GM11168 (cell line): Measurements from ENCODE around the gene YTHDF2.
"Not testable (repeated sequence)": the region's sequence is repeated elsewhere in the genome, so short reads cannot be mapped to it uniquely, and the experiment has no call there.

Source experiments
- in situ Hi-C: fragments of 300-500 bp; cut with MboI; formaldehyde crosslinking; loops from one replicate; pipeline ENCODE4 v1.12.0; 2022; ENCODE audit warnings: low sequenced_read_pairs; ENCODE audit not compliant: unreplicated experiment

YTHDF2 gene

GRCh38 chr1:28794582-28794981, 57.8 kb downstream of the YTHDF2 start:
- in situ Hi-C loops = not testable (repeated sequence)

GRCh38 chr1:28796352-28797211, 59.8 kb downstream of the YTHDF2 start:
- in situ Hi-C loops = no loop called here

- in situ Hi-C loops = no loop called here
Observed at GRCh38 chr1:28800324-28800723, 63.6 kb downstream of the YTHDF2 start.

GRCh38 chr1:28801461-28801860, 64.7 kb downstream of the YTHDF2 start:
- in situ Hi-C loops = no loop called here

GRCh38 chr1:28803051-28803450, 66.3 kb downstream of the YTHDF2 start:
- in situ Hi-C loops = no loop called here

- in situ Hi-C loops = no loop called here
Observed at GRCh38 chr1:28803662-28804061, 66.9 kb downstream of the YTHDF2 start.

GRCh38 chr1:28804071-28804470, 67.3 kb downstream of the YTHDF2 start:
- in situ Hi-C loops = no loop called here

GRCh38 chr1:28807046-28807445, 70.3 kb downstream of the YTHDF2 start:
- in situ Hi-C loops = no loop called here

GRCh38 chr1:28807986-28808385, 71.2 kb downstream of the YTHDF2 start:
- in situ Hi-C loops = no loop called here

- in situ Hi-C loops = no loop called here
Observed at GRCh38 chr1:28811369-28811765, 74.6 kb downstream of the YTHDF2 start.

GRCh38 chr1:28811766-28812668, 75.3 kb downstream of the YTHDF2 start, which contains the start of gene OPRD1:
OPRD1 (plus strand) TSS chr1:28812170; CDS start chr1:28812384, 214 bp downstream.
- in situ Hi-C loops = no loop called here

- in situ Hi-C loops = no loop called here
Observed at GRCh38 chr1:28812669-28813468, 76.1 kb downstream of the YTHDF2 start.

GRCh38 chr1:28813931-28814465, 77.3 kb downstream of the YTHDF2 start:
- in situ Hi-C loops = no loop called here

GRCh38 chr1:28815533-28816185, 78.9 kb downstream of the YTHDF2 start:
- in situ Hi-C loops = no loop called here

GRCh38 chr1:28817133-28817532, 80.4 kb downstream of the YTHDF2 start:
- in situ Hi-C loops = no loop called here

GRCh38 chr1:28819020-28819419, 82.3 kb downstream of the YTHDF2 start:
- in situ Hi-C loops = no loop called here
